PC-3 (cell line): ENCODE results near the gene OR8D4. TPM values are rescaled to one million over a fixed set of nuclear protein-coding genes. Genes with fewer than 3 reads are reported as not detected.
"Not testable (repeated sequence)": the region's sequence is repeated elsewhere in the genome, so short reads cannot be mapped to it uniquely, and the experiment has no call there.

Experiments used
- ATAC-seq: fragments of 200-7000 bp; cut with Tn5 transposase; 2 replicates; pipeline ENCODE4 v1.9.1; 2020; ENCODE audit warnings: mild to moderate bottlenecking, moderate library complexity
- BruUV-seq: library from RNA; stranded (reverse); fragments of 400-500 nt; replicated peaks from 2 replicates; lab custom pipeline; 2021; lab: Mats Ljungman, UMichigan
- CTCF ChIA-PET: fragments of 300-600 bp; sonication (Branson Sonifier 250); formaldehyde crosslinking; loops from one replicate; lab custom pipeline; 2022; ENCODE audit warnings: antibody characterized with exemption; lab: Charles Lee
- POLR2A ChIA-PET: fragments of 300-600 bp; sonication (Branson Sonifier 250); formaldehyde crosslinking; loops from one replicate; lab custom pipeline; 2022; ENCODE audit warnings: antibody characterized with exemption; ENCODE audit not compliant: unreplicated experiment; lab: Charles Lee
- DNase-seq: peaks from one replicate; pipeline ENCODE4 v3.0.0-alpha.2; 2015
- H2AFZ ChIP-seq: fragments of 300-600 bp; sonication (generic); 2 replicates; pipeline ENCODE4 v1.6.0; 2016; ENCODE audit warnings: antibody characterized with exemption, low read length
- H3F3A ChIP-seq: fragments of 300-600 bp; sonication (generic); one replicate; pipeline ENCODE4 v1.6.0; 2017; ENCODE audit warnings: antibody characterized with exemption, low read length, control low read depth, mild to moderate bottlenecking; ENCODE audit not compliant: unreplicated experiment
- H3K27ac ChIP-seq: fragments of 300-600 bp; sonication (generic); 2 replicates; pipeline ENCODE4 v1.5.1; 2016; ENCODE audit warnings: mild to moderate bottlenecking, low read length
- H3K27me3 ChIP-seq: fragments of 300-600 bp; sonication (generic); 2 replicates; pipeline ENCODE4 v1.6.1; 2016; ENCODE audit warnings: low read length, mixed read lengths
- H3K36me3 ChIP-seq: fragments of 300-600 bp; sonication (generic); 2 replicates; pipeline ENCODE4 v1.6.1; 2016; ENCODE audit warnings: low read depth, mixed run types, low read length, mixed read lengths
- H3K4me1 ChIP-seq: fragments of 300-600 bp; sonication (generic); 2 replicates; pipeline ENCODE4 v1.5.1; 2016; ENCODE audit warnings: low read length; ENCODE audit not compliant: insufficient read depth
- H3K4me2 ChIP-seq: fragments of 300-600 bp; sonication (generic); 2 replicates; pipeline ENCODE4 v1.6.0; 2016; ENCODE audit warnings: low read length
- H3K4me3 ChIP-seq: fragments of 300-600 bp; sonication (generic); 2 replicates; pipeline ENCODE4 v1.5.1; 2016; ENCODE audit warnings: mild to moderate bottlenecking, low read length, mixed read lengths
- H3K79me2 ChIP-seq: fragments of 300-600 bp; sonication (generic); 2 replicates; pipeline ENCODE4 v1.6.1; 2017; ENCODE audit warnings: low read length, mixed read lengths
- H3K9ac ChIP-seq: fragments of 300-600 bp; sonication (generic); 2 replicates; pipeline ENCODE4 v1.6.0; 2016; ENCODE audit warnings: mild to moderate bottlenecking, low read length
- H3K9me2 ChIP-seq: fragments of 300-600 bp; sonication (generic); replicated peaks from 2 replicates; pipeline ENCODE4 v1.6.1; 2016; ENCODE audit warnings: mixed run types, low read length, mixed read lengths
- H3K9me3 ChIP-seq: fragments of 300-600 bp; sonication (generic); 2 replicates; pipeline ENCODE4 v1.6.1; 2016; ENCODE audit warnings: low read length, mixed read lengths
- H4K20me1 ChIP-seq: fragments of 300-600 bp; sonication (generic); 2 replicates; pipeline ENCODE4 v1.6.1; 2016; ENCODE audit warnings: low read length, mixed read lengths
- EZH2 ChIP-seq: fragments of 300-600 bp; sonication (generic); IDR thresholded peaks from one replicate; pipeline ENCODE4 v1.6.1; 2017; ENCODE audit warnings: antibody characterized with exemption, mild to moderate bottlenecking, low read length; ENCODE audit not compliant: unreplicated experiment
- EZH2phosphoT487 ChIP-seq: fragments of 300-600 bp; sonication (generic); IDR thresholded peaks from 2 replicates; pipeline ENCODE4 v1.6.1; 2018; ENCODE audit warnings: mild to moderate bottlenecking, antibody characterized with exemption, low read length, borderline replicate concordance
- intact Hi-C: fragments of 100-400 bp; cut with micrococcal nuclease; formaldehyde crosslinking; loops from 2 replicates; pipeline ENCODE4 v1.9.0; 2023
- total RNA-seq: library from RNA; depleted of rRNA; stranded (reverse); fragments of >200 nt; gene quantifications from 2 replicates; pipeline ENCODE4 v1.2.3, GENCODE V29; 2014
- TF ChIP-seq, protein P1 (sequence below): fragments of 300-600 bp; sonication (generic); conservative IDR thresholded peaks from 2 replicates; pipeline ENCODE4 v1.5.1; 2017; ENCODE audit warnings: antibody characterized with exemption, low read depth, mild to moderate bottlenecking, low read length

The OR8D4 gene
- total RNA-seq, 1 experiment from 2014 or later = not detected

- Histone ChIP-seq H3K9me3 (no peaks in the 10 kb centered on the region), H3K79me2 (no peaks in the 10 kb centered on the region), H4K20me1 (no peaks in the 10 kb centered on the region), H3K9me2 (no peaks in the 10 kb centered on the region), H2AFZ (no peak overlapping the region), H3K27ac (no peak overlapping the region), H3K4me2 (no peak overlapping the region), H3K36me3 (no peaks in the 10 kb centered on the region), H3F3A (no peaks in the 10 kb centered on the region), H3K4me3 (no peak overlapping the region), H3K4me1 (no peaks in the 10 kb centered on the region), H3K9ac (no peak overlapping the region), H3K27me3 (peaks cover 36% of the 10 kb centered on the region)
- POLR2A ChIA-PET = no interaction called here
- CTCF ChIA-PET = interaction anchor here (0.7 kb wide), 1 partner anchor 418 kb away, joined by 4 read pairs; no protein-coding TSS in a partner anchor
- ATAC-seq = no peak
- peak; percentile 32 for DNase-seq
- TF ChIP-seq EZH2 (no peak), EZH2phosphoT487 (no peak)
- TF ChIP-seq, protein P1, sequence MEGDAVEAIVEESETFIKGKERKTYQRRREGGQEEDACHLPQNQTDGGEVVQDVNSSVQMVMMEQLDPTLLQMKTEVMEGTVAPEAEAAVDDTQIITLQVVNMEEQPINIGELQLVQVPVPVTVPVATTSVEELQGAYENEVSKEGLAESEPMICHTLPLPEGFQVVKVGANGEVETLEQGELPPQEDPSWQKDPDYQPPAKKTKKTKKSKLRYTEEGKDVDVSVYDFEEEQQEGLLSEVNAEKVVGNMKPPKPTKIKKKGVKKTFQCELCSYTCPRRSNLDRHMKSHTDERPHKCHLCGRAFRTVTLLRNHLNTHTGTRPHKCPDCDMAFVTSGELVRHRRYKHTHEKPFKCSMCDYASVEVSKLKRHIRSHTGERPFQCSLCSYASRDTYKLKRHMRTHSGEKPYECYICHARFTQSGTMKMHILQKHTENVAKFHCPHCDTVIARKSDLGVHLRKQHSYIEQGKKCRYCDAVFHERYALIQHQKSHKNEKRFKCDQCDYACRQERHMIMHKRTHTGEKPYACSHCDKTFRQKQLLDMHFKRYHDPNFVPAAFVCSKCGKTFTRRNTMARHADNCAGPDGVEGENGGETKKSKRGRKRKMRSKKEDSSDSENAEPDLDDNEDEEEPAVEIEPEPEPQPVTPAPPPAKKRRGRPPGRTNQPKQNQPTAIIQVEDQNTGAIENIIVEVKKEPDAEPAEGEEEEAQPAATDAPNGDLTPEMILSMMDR = no peak
- intact Hi-C loops = no loop called here
- BruUV-seq = no TSS peak
Measured at GRCh38 chr11:123856444-123856843, 45.5 kb upstream of the OR8D4 start.

- peaks cover 56% of the 10 kb centered on the region for H3K27me3 ChIP-seq
- H3K4me2 ChIP-seq = no peak overlapping the region
- no peak for DNase-seq
- no peak overlapping the region for H3K4me3 ChIP-seq
- H2AFZ ChIP-seq = no peak overlapping the region
- intact Hi-C loops = no loop called here
- no TSS peak for BruUV-seq
- H3F3A ChIP-seq = no peaks in the 10 kb centered on the region
- ATAC-seq = no peak
- H3K79me2 ChIP-seq = no peaks in the 10 kb centered on the region
- H3K27ac ChIP-seq = no peak overlapping the region
- H3K9me3 ChIP-seq = no peaks in the 10 kb centered on the region
- POLR2A ChIA-PET = interaction anchor here (0.6 kb wide), 1 partner anchor 16 kb away, joined by 4 read pairs; no protein-coding TSS in a partner anchor
- no peak overlapping the region for H3K9ac ChIP-seq
- no peaks in the 10 kb centered on the region for H4K20me1 ChIP-seq
- H3K9me2 ChIP-seq = no peaks in the 10 kb centered on the region
- TF ChIP-seq EZH2 (no peak), EZH2phosphoT487 (no peak)
- TF ChIP-seq, protein P1 = no peak
- CTCF ChIA-PET = no interaction called here
- no peaks in the 10 kb centered on the region for H3K36me3 ChIP-seq
- no peaks in the 10 kb centered on the region for H3K4me1 ChIP-seq
Measured at GRCh38 chr11:123859731-123860130, 42.2 kb upstream of the OR8D4 start.

DNA sequence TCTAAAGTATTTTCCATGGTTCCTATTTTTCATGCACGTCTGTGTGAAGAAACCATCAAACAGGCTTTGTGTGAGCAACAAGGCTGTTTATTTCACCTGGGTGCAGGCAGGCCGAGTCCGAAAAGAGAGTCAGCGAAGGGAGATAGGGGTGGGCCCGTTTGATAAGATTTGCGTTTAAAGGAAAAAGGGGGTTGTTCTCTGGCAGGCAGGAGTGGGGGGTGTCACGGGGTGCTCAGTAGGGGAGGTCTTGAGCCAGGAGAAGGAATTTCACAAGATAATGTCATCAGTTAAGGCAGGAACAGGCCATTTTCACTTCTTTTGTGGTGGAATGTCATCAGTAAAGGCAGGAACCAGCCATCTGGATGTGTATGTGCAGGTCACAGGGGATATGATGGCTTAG lies 36.7 kb upstream of the OR8D4 start:
- intact Hi-C loops = not testable (repeated sequence)

DNA sequence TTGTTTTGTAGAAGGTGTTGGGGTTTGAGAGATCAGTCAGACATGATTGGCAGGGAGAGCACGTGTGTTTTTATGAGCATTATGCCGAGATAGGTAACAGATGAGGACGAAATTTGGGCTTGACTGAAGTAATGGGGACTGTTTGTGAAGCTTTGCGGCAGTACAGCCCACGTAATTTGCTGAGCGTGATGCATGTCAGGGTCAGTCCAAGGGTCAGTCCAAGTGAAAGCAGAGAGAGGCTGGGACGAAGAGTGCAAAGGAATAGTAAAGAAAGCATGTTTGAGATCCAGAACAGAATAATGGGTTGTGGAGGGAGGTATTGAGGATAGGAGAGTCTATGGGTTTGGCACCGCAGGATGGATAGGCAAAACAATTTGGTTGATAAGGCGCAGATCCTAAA lies 34.2 kb upstream of the OR8D4 start:
- H4K20me1 ChIP-seq, H3K79me2 ChIP-seq, H3K4me3 ChIP-seq, intact Hi-C loops, H3F3A ChIP-seq, H3K9me3 ChIP-seq, POLR2A ChIA-PET, H3K36me3 ChIP-seq, H3K9me2 ChIP-seq, BruUV-seq, ATAC-seq, H3K4me1 ChIP-seq, H3K4me2 ChIP-seq, H3K9ac ChIP-seq, H2AFZ ChIP-seq, DNase-seq, H3K27ac ChIP-seq, CTCF ChIA-PET: not testable (repeated sequence)
- H3K27me3 ChIP-seq = peaks cover 39% of the 10 kb centered on the region

More for the DNA sequence above, 36.7 kb upstream of the OR8D4 start:
- H3K36me3 ChIP-seq, H3K4me1 ChIP-seq, H3K9me3 ChIP-seq, H3F3A ChIP-seq, H3K27ac ChIP-seq, DNase-seq, H3K4me3 ChIP-seq, H4K20me1 ChIP-seq, H3K79me2 ChIP-seq, H3K9ac ChIP-seq, H3K9me2 ChIP-seq, H2AFZ ChIP-seq, BruUV-seq, ATAC-seq, H3K4me2 ChIP-seq, CTCF ChIA-PET, POLR2A ChIA-PET: not testable (repeated sequence)
- H3K27me3 ChIP-seq = peaks cover 59% of the 10 kb centered on the region
